OCI-LY1 (cell line): ENCODE data around the gene SBK2.

Experiments
- H2AFZ ChIP-seq: fragments of 200-600 bp; sonication (generic), shearing (Covaris generic); 2 replicates; pipeline ENCODE4 v1.6.0; 2014; ENCODE audit warnings: antibody characterized with exemption, mild to moderate bottlenecking, low read length
- H3F3A ChIP-seq: fragments of 200-600 bp; sonication (generic), shearing (Covaris generic); 2 replicates; pipeline ENCODE4 v1.6.0; 2014; ENCODE audit warnings: mild to moderate bottlenecking, antibody characterized with exemption, low read length, moderate library complexity; ENCODE audit not compliant: insufficient read depth
- H3K27ac ChIP-seq: fragments of 200-600 bp; sonication (generic); 2 replicates; pipeline ENCODE4 v1.5.1; 2014; ENCODE audit warnings: low read length, mixed run types, mild to moderate bottlenecking, low read depth; ENCODE audit not compliant: poor library complexity, severe bottlenecking
- H3K27me3 ChIP-seq: fragments of 200-600 bp; sonication (generic); 2 replicates; pipeline ENCODE4 v1.6.0; 2014; ENCODE audit warnings: antibody characterized with exemption, mild to moderate bottlenecking, low read length, moderate library complexity; ENCODE audit not compliant: insufficient read depth
- H3K36me3 ChIP-seq: fragments of 200-600 bp; sonication (generic); 2 replicates; pipeline ENCODE4 v1.6.1; 2014; ENCODE audit warnings: mild to moderate bottlenecking, antibody characterized with exemption, low read length, moderate library complexity, mixed read lengths; ENCODE audit not compliant: insufficient read depth
- H3K4me1 ChIP-seq: fragments of 200-600 bp; sonication (generic); 2 replicates; pipeline ENCODE4 v1.5.1; 2014; ENCODE audit warnings: mild to moderate bottlenecking, low read length, moderate library complexity; ENCODE audit not compliant: insufficient read depth, severe bottlenecking
- H3K4me2 ChIP-seq: fragments of 200-600 bp; sonication (generic), shearing (Covaris generic); 2 replicates; pipeline ENCODE4 v1.6.1; 2014; ENCODE audit warnings: low read length
- H3K4me3 ChIP-seq: fragments of 200-600 bp; sonication (generic); 2 replicates; pipeline ENCODE4 v1.5.1; 2014; ENCODE audit warnings: low read length, low read depth, mild to moderate bottlenecking, mixed read lengths; ENCODE audit not compliant: poor library complexity, severe bottlenecking
- H3K79me2 ChIP-seq: fragments of 200-600 bp; shearing (Covaris generic); 2 replicates; pipeline ENCODE4 v1.6.1; 2016; ENCODE audit warnings: mixed run types, low read length, mixed read lengths; ENCODE audit not compliant: insufficient read depth
- H3K9ac ChIP-seq: fragments of 200-600 bp; sonication (generic), shearing (Covaris generic); 2 replicates; pipeline ENCODE4 v1.6.1; 2014; ENCODE audit warnings: mild to moderate bottlenecking, low read length, mixed read lengths
- H3K9me2 ChIP-seq: fragments of 200-600 bp; sonication (generic), shearing (Covaris generic); 2 replicates; pipeline ENCODE4 v1.6.1; 2014; ENCODE audit warnings: low read depth, mild to moderate bottlenecking, low read length, mixed read lengths
- H3K9me3 ChIP-seq: fragments of 200-600 bp; shearing (Covaris generic); 2 replicates; pipeline ENCODE4 v1.6.1; 2014; ENCODE audit warnings: low read length, mixed read lengths
- H4K20me1 ChIP-seq: fragments of 200-600 bp; sonication (generic), shearing (Covaris generic); 2 replicates; pipeline ENCODE4 v1.6.0; 2016; ENCODE audit warnings: mild to moderate bottlenecking, low read length; ENCODE audit not compliant: insufficient read depth
- EZH2 ChIP-seq: fragments of 200-600 bp; sonication (generic), shearing (Covaris generic); IDR thresholded peaks from 2 replicates; pipeline ENCODE4 v1.8.0; 2017; ENCODE audit warnings: borderline replicate concordance, mixed run types, mild to moderate bottlenecking, antibody characterized with exemption, low read length, moderate library complexity, mixed read lengths
- TF ChIP-seq, protein P1 (sequence below): fragments of 200-600 bp; sonication (generic), shearing (Covaris generic); IDR thresholded peaks from 2 replicates; pipeline ENCODE4 v1.5.1; 2017; ENCODE audit warnings: mild to moderate bottlenecking, antibody characterized with exemption, low read length, moderate library complexity, mixed read lengths

The SBK2 gene

DNA sequence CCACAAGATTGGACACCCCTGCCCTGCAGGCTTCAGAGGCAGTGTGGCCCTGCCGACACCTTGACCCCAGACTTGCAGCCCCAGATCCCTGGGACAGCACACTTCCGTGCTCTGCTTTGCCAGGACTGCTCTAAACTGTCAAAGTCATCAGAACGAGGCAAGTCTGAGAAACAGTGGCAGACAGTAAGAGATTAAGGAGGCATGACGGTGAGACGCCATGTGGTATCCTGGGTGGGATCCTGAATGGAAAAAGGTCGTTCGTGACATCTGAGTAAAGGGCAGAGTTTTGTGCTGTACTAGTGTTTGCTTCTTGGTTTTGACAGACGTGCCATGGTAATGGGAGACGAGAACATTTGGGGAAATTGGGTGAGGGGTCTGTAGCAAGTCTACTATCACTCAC, 29.9 kb upstream of the SBK2 start:
- TF ChIP-seq, protein P1, sequence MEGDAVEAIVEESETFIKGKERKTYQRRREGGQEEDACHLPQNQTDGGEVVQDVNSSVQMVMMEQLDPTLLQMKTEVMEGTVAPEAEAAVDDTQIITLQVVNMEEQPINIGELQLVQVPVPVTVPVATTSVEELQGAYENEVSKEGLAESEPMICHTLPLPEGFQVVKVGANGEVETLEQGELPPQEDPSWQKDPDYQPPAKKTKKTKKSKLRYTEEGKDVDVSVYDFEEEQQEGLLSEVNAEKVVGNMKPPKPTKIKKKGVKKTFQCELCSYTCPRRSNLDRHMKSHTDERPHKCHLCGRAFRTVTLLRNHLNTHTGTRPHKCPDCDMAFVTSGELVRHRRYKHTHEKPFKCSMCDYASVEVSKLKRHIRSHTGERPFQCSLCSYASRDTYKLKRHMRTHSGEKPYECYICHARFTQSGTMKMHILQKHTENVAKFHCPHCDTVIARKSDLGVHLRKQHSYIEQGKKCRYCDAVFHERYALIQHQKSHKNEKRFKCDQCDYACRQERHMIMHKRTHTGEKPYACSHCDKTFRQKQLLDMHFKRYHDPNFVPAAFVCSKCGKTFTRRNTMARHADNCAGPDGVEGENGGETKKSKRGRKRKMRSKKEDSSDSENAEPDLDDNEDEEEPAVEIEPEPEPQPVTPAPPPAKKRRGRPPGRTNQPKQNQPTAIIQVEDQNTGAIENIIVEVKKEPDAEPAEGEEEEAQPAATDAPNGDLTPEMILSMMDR, result no peak
- no peak for TF ChIP-seq EZH2
- H3K9me2 ChIP-seq, result no peaks in the 10 kb centered on the region
- H3K36me3 ChIP-seq, result no peaks in the 10 kb centered on the region
- H3K9me3 ChIP-seq, result no peaks in the 10 kb centered on the region
- H3K27ac ChIP-seq, result no peak overlapping the region
- no peaks in the 10 kb centered on the region for H3F3A ChIP-seq
- H3K27me3 ChIP-seq, result peaks cover 3% of the 10 kb centered on the region; the same call in 1 of the 2 replicates
- no peak overlapping the region for H3K4me3 ChIP-seq
- no peaks in the 10 kb centered on the region for H4K20me1 ChIP-seq
- no peak overlapping the region for H2AFZ ChIP-seq
- H3K9ac ChIP-seq, result no peak overlapping the region
- no peaks in the 10 kb centered on the region for H3K4me1 ChIP-seq
- H3K79me2 ChIP-seq, result no peaks in the 10 kb centered on the region
- no peak overlapping the region for H3K4me2 ChIP-seq

DNA sequence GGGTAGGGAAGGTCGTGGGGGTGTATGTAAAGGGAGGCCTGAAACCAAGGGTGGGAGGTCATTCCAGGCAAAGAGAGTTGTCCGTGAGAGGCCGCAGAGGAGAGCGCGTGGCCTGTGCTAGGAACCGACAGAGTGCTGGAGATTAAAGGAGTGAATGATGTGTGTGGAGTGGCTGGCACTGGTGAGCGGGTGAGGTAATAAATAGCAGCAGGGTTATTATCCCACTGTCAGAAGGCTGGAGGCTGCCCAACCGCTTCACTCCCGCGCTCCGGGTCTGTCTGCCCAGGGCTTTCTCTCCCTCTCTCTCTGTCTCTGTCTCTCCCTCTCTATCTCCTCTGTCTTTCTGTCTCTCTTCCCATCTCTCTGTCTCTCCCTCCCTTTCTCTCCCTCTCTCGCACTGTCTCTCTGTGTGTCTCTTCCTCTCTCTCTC, 26.3 kb upstream of the SBK2 start:
- Histone ChIP-seq H3F3A (no peaks in the 10 kb centered on the region), H3K4me2 (no peak overlapping the region), H3K36me3 (no peaks in the 10 kb centered on the region; the same call in 1 of the 2 replicates), H3K4me3 (no peak overlapping the region), H3K27me3 (peaks cover 9% of the 10 kb centered on the region; the same call in 1 of the 2 replicates), H3K4me1 (no peaks in the 10 kb centered on the region), H3K9ac (no peak overlapping the region), H3K9me3 (no peaks in the 10 kb centered on the region), H4K20me1 (no peaks in the 10 kb centered on the region), H3K27ac (no peak overlapping the region), H3K9me2 (no peaks in the 10 kb centered on the region), H2AFZ (no peak overlapping the region), H3K79me2 (no peaks in the 10 kb centered on the region)
- no peak for TF ChIP-seq EZH2
- TF ChIP-seq, protein P1, result no peak

DNA sequence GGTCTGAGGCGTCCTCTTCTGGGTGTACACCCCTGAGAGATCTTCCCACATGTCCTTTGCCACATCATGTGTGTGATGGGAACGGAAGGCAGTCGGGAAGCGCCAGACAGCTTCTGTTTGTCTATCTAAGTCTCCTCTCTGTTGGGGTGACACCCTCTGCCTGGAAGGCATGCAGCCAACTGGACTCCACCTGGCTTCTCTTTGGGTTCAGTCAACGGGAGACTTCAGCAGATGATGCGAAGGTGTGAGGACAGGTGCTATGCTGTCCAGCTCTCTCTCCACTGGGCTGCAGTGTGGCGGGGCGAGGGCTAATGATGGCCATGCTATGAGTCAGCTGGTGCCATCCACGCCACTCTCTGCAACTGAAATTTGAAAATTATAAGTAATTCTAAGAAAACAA, 22.8 kb upstream of the SBK2 start:
- H3K27me3 ChIP-seq, result peaks cover 9% of the 10 kb centered on the region; the same call in 1 of the 2 replicates
- H3K9ac ChIP-seq, result no peak overlapping the region
- H3F3A ChIP-seq, result no peaks in the 10 kb centered on the region
- H3K9me2 ChIP-seq, result no peaks in the 10 kb centered on the region
- TF ChIP-seq, protein P1, result no peak
- no peak for TF ChIP-seq EZH2
- H2AFZ ChIP-seq, result no peak overlapping the region
- H3K27ac ChIP-seq, result no peak overlapping the region
- H3K4me2 ChIP-seq, result no peak overlapping the region
- no peaks in the 10 kb centered on the region for H3K9me3 ChIP-seq
- H3K36me3 ChIP-seq, result no peaks in the 10 kb centered on the region; the same call in 1 of the 2 replicates
- no peaks in the 10 kb centered on the region for H3K79me2 ChIP-seq
- H3K4me1 ChIP-seq, result no peaks in the 10 kb centered on the region
- H4K20me1 ChIP-seq, result no peaks in the 10 kb centered on the region
- H3K4me3 ChIP-seq, result no peak overlapping the region
